Upper lobe of left lung (tissue), 6 donors: ENCODE measurements around the gene CCL22. TPM values are rescaled to one million over a fixed set of nuclear protein-coding genes. Genes with fewer than 3 reads are reported as not detected.

Experiments used
- ATAC-seq, 2 donors: fragments of 200-7000 bp; cut with Tn5 transposase; one replicate each; pipeline ENCODE4 v1.9.1; 2022; ENCODE audit warnings: mild to moderate bottlenecking in 2 of 2, moderate library complexity in 2 of 2; ENCODE audit not compliant: low FRiP score in 2 of 2
- DNase-seq, 2 donors: peaks; one replicate each; pipeline ENCODE4 v3.0.0-alpha.2; 2019 to 2020
- H3K27ac ChIP-seq, 4 donors: fragments of 200-600 bp; sonication (generic); one replicate each; pipeline ENCODE4 v1.5.1; 2016 to 2019
- H3K27me3 ChIP-seq, 4 donors: fragments of 200-600 bp; sonication (generic); one replicate each; pipeline ENCODE4 v1.5.1; 2017 to 2019
- H3K36me3 ChIP-seq, 4 donors: fragments of 200-600 bp; sonication (generic); one replicate each; pipeline ENCODE4 v1.5.1; 2016 to 2019
- H3K4me1 ChIP-seq, 4 donors: fragments of 200-600 bp; sonication (generic); one replicate each; pipeline ENCODE4 v1.5.1; 2018 to 2019
- H3K4me3 ChIP-seq, 4 donors: fragments of 200-600 bp; sonication (generic); one replicate each; pipeline ENCODE4 v1.5.1; 2017 to 2019; ENCODE audit warnings: mild to moderate bottlenecking in 2 of 4, moderate library complexity in 1 of 4
- H3K9me3 ChIP-seq, 4 donors: fragments of 200-600 bp; sonication (generic); one replicate each; pipeline ENCODE4 v1.5.1; 2018 to 2019
- CTCF ChIP-seq, 6 experiments: fragments of 450-650 bp in 4 of 6; fragments of 200-600 bp in 2 of 6; sonication (generic) in 2 of 6; IDR thresholded peaks; one replicate each; pipeline ENCODE4 v1.5.1; 2016 to 2019; ENCODE audit warnings: antibody characterized with exemption in 6 of 6
- EP300 ChIP-seq, 4 donors: sonication (generic); formaldehyde crosslinking; IDR thresholded peaks; one replicate each; pipeline ENCODE4 v1.5.1; 2017; ENCODE audit warnings: antibody characterized with exemption in 4 of 4, control low read depth in 2 of 4
- POLR2A ChIP-seq, 4 donors: fragments of 450-650 bp; IDR thresholded peaks; one replicate each; pipeline ENCODE4 v1.5.1; 2016 to 2017; ENCODE audit warnings: antibody characterized with exemption in 4 of 4, mild to moderate bottlenecking in 2 of 4
- POLR2AphosphoS5 ChIP-seq, 2 donors: sonication (generic); formaldehyde crosslinking; IDR thresholded peaks; one replicate each; pipeline ENCODE4 v1.5.1; 2017; ENCODE audit warnings: antibody characterized with exemption in 2 of 2
- WGBS, 2 donors: methylation state at CpG; one replicate each; pipeline ENCODE4 v1.1.5; 2017 to 2018; 5-methylcytosine and 5-hydroxymethylcytosine counted together
- small RNA-seq, 4 donors: library from RNA; depleted of rRNA; stranded (forward); fragments of <200 nt; gene quantifications; one replicate each; pipeline ENCODE3, GENCODE V24; 2016
- total RNA-seq, 6 donors: library from RNA; depleted of rRNA in 4 of 6; stranded (reverse); fragments of >200 nt in 4 of 6; gene quantifications; one replicate each; pipeline versions ENCODE4 v1.1.0 to v1.2.1, GENCODE V29; 2016 to 2021
- donor health status: DM: no; HTN: no; CAD: no; lungs with moderate emphysema.
- donor health status: DM: no; HTN: yes; CAD: no; lungs with severe emphysema.

Gene CCL22
- total RNA-seq, 6 donors from 2014 or later: 0.39 to 4.7 (median 0.71) TPM; not detected in 2

- peak in 1 of 2 donors; percentile 69 for DNase-seq
- ATAC-seq: no peak
- H3K4me1 ChIP-seq: peaks cover 32 to 48% (median 46%) of the 10 kb centered on the region in 4 donors
- no peaks in the 10 kb centered on the region for H3K9me3 ChIP-seq
- TF ChIP-seq EP300 (IDR thresholded peaks at IDR 0.05): no peak
- no peak for TF ChIP-seq POLR2AphosphoS5 (IDR thresholded peaks at IDR 0.05)
- no peak for TF ChIP-seq CTCF (IDR thresholded peaks at IDR 0.05)
- no peak for TF ChIP-seq POLR2A (IDR thresholded peaks at IDR 0.05)
- H3K27me3 ChIP-seq: no peaks in the 10 kb centered on the region
- no peak overlapping the region for H3K4me3 ChIP-seq
- H3K36me3 ChIP-seq: no peaks in the 10 kb centered on the region
- H3K27ac ChIP-seq: no peak overlapping the region
- WGBS, 2 donors: 83 to 100% methylated on average over 1 to 5 of the region's 5 CpGs
Measured at GRCh38 chr16:57413301-57413730, 54.7 kb downstream of the CCL22 start.

- ATAC-seq: no peak
- no peaks in the 10 kb centered on the region for H3K27me3 ChIP-seq
Measured at GRCh38 chr16:57413733-57414132, 55.1 kb downstream of the CCL22 start.

More at GRCh38 chr16:57413733-57414132, 55.1 kb downstream of the CCL22 start:
- Histone ChIP-seq H3K9me3 (no peaks in the 10 kb centered on the region), H3K4me3 (no peak overlapping the region), H3K27ac (no peak overlapping the region), H3K36me3 (no peaks in the 10 kb centered on the region), H3K4me1 (peaks cover 31 to 50% (median 49%) of the 10 kb centered on the region in 4 donors)
- peak in 1 of 2 donors; percentile 36 for DNase-seq
- TF ChIP-seq CTCF (IDR thresholded peaks at IDR 0.05) (no peak), POLR2A (IDR thresholded peaks at IDR 0.05) (no peak), EP300 (IDR thresholded peaks at IDR 0.05) (no peak), POLR2AphosphoS5 (IDR thresholded peaks at IDR 0.05) (no peak)
- WGBS, 2 donors: 76 to 82% methylated on average over 7 of the region's 7 CpGs

Small RNA genes lying within 50 kb of the gene (small RNA-seq; reads per million reads assigned to genes)
- gene AC108081.1: 0 reads per million in 4 donors

Other genes with a start within 250 kb of the CCL22 start
- 100 to 1,000 TPM in 1 of 6 donors, 10 to 100 TPM in 5; 49.9 to 113 (median 75.2) TPM for gene PSME3IP1, start 172.7 kb upstream of the CCL22 start, total RNA-seq
- 100 to 1,000 TPM in 1 of 6 donors, 10 to 100 TPM in 5; 26.9 to 102 (median 30.3) TPM for gene RSPRY1, start 172.5 kb upstream of the CCL22 start, total RNA-seq
- gene ARL2BP, start 113.5 kb upstream of the CCL22 start, total RNA-seq: 10 to 100 TPM; 18.9 to 74.9 (median 54.2) TPM
- 100 to 1,000 TPM in 4 of 6 donors, 10 to 100 TPM in 2; 38.8 to 184 (median 114) TPM for gene PLLP, start 74.1 kb upstream of the CCL22 start, total RNA-seq
- gene CX3CL1, start 13.7 kb downstream of the CCL22 start, total RNA-seq: 100 to 1,000 TPM in 1 of 6 donors, 10 to 100 TPM in 4, 1 to 10 TPM in 1; 6.3 to 106 (median 31.7) TPM
- 10 to 100 TPM in 1 of 6 donors, 1 to 10 TPM in 2, not detected in 3; 2.8 to 24.2 (median 5.8) TPM for gene CCL17, start 46.0 kb downstream of the CCL22 start, total RNA-seq
- 10 to 100 TPM; 21.0 to 44.5 (median 36.5) TPM for gene CIAPIN1, start 88.6 kb downstream of the CCL22 start, total RNA-seq
- 10 to 100 TPM; 33.1 to 47.1 (median 39.4) TPM for gene COQ9, start 88.7 kb downstream of the CCL22 start, total RNA-seq
- gene POLR2C, start 103.9 kb downstream of the CCL22 start, total RNA-seq: 100 to 1,000 TPM in 4 of 6 donors, 10 to 100 TPM in 2; 70.6 to 210 (median 112) TPM
- gene DOK4, start 127.7 kb downstream of the CCL22 start, total RNA-seq: 10 to 100 TPM; 36.7 to 87.3 (median 54.1) TPM
- gene CCDC102A, start 177.8 kb downstream of the CCL22 start, total RNA-seq: 10 to 100 TPM in 5 of 6 donors, 1 to 10 TPM in 1; 8.2 to 41.9 (median 16.5) TPM
- 1 to 10 TPM in 3 of 6 donors, under 1 TPM in 3; 0.76 to 1.8 (median 0.92) TPM for gene ADGRG5, start 183.9 kb downstream of the CCL22 start, total RNA-seq